ENCODE results near the gene TMEM120B.

Gene TMEM120B

DNA sequence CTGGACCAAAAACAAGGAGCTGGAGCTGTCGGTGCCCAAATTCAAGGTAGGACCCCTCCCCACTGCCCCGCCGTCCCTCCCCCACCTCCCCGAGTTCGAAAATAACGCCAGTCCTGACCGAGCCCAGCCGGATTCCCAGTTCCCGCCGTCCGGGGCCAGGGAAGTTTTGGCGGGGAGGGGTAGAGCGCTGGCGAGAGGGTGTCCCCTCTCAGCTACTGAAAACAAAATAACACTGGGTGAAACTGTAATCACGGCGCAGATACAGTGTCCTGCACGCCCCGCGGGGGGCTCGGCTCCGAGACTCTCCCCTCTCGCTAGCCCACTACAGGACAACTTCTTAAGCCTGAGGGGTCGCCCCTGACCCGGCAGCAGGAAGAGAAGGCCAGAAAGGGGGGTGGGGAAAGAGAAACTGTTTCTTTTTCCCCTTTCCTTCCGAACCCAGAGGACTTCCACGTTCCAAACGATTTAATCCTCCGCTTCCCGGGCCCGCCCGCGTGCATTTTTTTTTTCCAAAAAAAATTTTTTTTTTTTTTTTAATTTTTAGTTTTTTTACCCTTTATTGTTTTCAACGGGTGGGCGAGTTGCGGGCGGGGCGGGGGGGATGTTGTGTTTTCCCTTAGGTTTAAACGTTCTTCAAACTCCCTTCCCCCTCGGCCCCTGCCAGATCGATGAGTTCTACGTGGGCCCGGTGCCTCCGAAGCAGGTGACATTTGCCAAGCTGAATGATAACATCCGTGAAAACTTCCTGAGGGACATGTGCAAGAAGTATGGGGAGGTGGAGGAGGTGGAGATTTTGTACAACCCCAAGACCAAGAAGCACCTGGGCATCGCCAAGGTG is 92.8 kb downstream of the TMEM120B start:
- Histone ChIP-seq H4K20me1 (ENCODE audit: insufficient read depth, low read length, poor library complexity, severe bottlenecking) (peaks cover 29% of the 10 kb centered on the region), H3K4me2 (ENCODE audit: low read depth, low read length, poor library complexity, severe bottlenecking) (peak overlapping the region; percentile 75), H3K9ac (ENCODE audit: low read depth, low read length, poor library complexity, severe bottlenecking) (peak overlapping the region; percentile 79), H2AFZ (ENCODE audit: low read length) (no peak overlapping the region), H3K9me2 (replicated peaks; ENCODE audit: low read depth, low read length) (no peaks in the 10 kb centered on the region), H3K79me2 (ENCODE audit: insufficient read depth, low read length) (peaks cover 85% of the 10 kb centered on the region), H3K9me3 (ENCODE audit: insufficient read depth, low read depth, low read length) (no peaks in the 10 kb centered on the region), H3K36me3 (ENCODE audit: insufficient read depth, low read length) (peaks cover 14% of the 10 kb centered on the region; the same call in 1 of the 2 replicates), H3K27me3 (ENCODE audit: insufficient read depth, low read length, poor library complexity, severe bottlenecking) (peaks cover 6% of the 10 kb centered on the region), H3K4me3 (ENCODE audit: low read length, poor library complexity, severe bottlenecking) (peak overlapping the region; percentile 79), H3F3A (ENCODE audit: low read depth) (peaks cover 6% of the 10 kb centered on the region; the same call in 1 of the 2 replicates), H3K4me1 (ENCODE audit: insufficient read depth, low read length, poor library complexity, severe bottlenecking) (peaks cover 25% of the 10 kb centered on the region)
- no peak for TF ChIP-seq EZH2phosphoT487 (IDR thresholded peaks at IDR 0.05; ENCODE audit: borderline replicate concordance)
- TF ChIP-seq, protein P1, sequence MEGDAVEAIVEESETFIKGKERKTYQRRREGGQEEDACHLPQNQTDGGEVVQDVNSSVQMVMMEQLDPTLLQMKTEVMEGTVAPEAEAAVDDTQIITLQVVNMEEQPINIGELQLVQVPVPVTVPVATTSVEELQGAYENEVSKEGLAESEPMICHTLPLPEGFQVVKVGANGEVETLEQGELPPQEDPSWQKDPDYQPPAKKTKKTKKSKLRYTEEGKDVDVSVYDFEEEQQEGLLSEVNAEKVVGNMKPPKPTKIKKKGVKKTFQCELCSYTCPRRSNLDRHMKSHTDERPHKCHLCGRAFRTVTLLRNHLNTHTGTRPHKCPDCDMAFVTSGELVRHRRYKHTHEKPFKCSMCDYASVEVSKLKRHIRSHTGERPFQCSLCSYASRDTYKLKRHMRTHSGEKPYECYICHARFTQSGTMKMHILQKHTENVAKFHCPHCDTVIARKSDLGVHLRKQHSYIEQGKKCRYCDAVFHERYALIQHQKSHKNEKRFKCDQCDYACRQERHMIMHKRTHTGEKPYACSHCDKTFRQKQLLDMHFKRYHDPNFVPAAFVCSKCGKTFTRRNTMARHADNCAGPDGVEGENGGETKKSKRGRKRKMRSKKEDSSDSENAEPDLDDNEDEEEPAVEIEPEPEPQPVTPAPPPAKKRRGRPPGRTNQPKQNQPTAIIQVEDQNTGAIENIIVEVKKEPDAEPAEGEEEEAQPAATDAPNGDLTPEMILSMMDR (conservative IDR thresholded peaks at IDR 0.05; ENCODE audit: low read length): no peak

DNA sequence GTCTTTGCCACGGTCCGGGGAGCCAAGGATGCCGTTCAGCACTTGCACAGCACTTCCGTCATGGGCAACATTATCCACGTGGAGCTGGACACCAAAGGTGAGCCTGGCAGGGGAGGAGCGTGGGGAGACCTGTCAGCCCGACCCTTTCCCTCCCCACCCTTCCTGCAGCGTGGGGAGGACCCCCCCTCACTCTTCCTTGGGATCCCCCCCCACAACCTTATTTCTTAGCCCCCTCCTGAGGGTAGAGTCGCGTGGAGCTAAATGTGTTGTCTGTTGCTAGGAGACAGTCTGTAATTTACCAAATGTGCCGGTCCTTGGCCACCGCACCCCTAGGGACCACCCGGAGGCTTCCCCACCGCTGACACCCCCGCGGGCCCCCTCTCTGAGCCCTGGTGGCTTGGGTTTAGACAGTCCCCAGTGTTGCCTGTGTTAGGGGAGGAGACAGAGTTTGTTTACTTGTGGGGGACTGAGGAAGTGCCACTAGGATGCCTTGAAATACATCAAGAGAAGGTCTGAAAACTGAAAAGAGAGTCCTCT is 93.5 kb downstream of the TMEM120B start:
- Histone ChIP-seq H3K4me2 (ENCODE audit: low read depth, low read length, poor library complexity, severe bottlenecking) (peak overlapping the region; percentile 75), H3K27me3 (ENCODE audit: insufficient read depth, low read length, poor library complexity, severe bottlenecking) (peaks cover 2% of the 10 kb centered on the region), H3K36me3 (ENCODE audit: insufficient read depth, low read length) (peaks cover 17% of the 10 kb centered on the region; the same call in 1 of the 2 replicates), H3F3A (ENCODE audit: low read depth) (peaks cover 6% of the 10 kb centered on the region; the same call in 1 of the 2 replicates), H3K4me1 (ENCODE audit: insufficient read depth, low read length, poor library complexity, severe bottlenecking) (peaks cover 31% of the 10 kb centered on the region), H3K79me2 (ENCODE audit: insufficient read depth, low read length) (peaks cover 85% of the 10 kb centered on the region), H2AFZ (ENCODE audit: low read length) (no peak overlapping the region), H3K9ac (ENCODE audit: low read depth, low read length, poor library complexity, severe bottlenecking) (peak overlapping the region; percentile 79), H3K4me3 (ENCODE audit: low read length, poor library complexity, severe bottlenecking) (peak overlapping the region; percentile 79), H3K9me3 (ENCODE audit: insufficient read depth, low read depth, low read length) (no peaks in the 10 kb centered on the region), H3K9me2 (replicated peaks; ENCODE audit: low read depth, low read length) (no peaks in the 10 kb centered on the region), H4K20me1 (ENCODE audit: insufficient read depth, low read length, poor library complexity, severe bottlenecking) (peaks cover 34% of the 10 kb centered on the region)
- TF ChIP-seq, protein P1 (conservative IDR thresholded peaks at IDR 0.05; ENCODE audit: low read length): no peak
- no peak for TF ChIP-seq EZH2phosphoT487 (IDR thresholded peaks at IDR 0.05; ENCODE audit: borderline replicate concordance)

DNA sequence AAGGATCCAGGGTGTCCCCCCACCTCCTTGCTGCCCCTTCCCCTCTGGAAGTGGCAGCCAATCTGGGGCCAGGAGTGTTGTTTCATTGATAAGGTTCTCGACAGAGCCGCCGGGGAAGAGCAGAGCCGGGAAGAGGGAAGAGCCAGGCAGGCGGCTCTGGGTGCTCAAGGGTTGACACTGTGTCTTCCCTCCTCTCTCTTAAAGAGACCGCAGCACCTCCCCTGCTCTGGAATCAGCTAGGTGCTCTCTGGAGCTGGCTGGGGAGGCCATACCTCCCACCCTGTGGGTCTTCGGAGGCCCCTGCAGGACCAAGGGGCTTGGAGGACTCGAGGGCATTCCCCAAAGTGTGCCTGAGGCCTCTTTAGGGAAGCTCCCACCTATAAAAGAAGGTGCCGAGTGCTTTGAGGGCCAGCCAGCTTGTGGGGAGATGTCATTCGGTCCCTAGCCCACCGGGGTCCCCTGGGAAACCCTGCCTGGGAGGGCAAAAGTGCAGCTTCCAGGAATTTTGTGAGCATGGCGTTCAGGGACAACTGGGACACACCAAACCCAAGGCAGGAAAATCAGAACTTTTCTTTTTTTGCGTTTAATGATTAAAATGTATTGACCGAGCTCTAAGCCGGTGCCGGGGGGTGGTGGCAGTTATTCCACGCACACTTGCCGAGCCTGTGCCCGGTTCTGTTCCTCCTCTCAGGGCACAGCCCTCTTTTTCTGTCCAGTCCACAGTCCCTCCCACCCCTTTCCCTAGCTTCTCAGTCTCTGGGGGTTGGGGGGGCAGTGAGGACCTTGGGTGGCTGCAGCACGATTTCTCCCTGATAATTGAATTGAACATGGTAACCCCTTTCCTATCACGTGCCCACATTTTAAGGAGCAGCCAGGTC is 94.2 kb downstream of the TMEM120B start:
- Histone ChIP-seq H3K36me3 (ENCODE audit: insufficient read depth, low read length) (peaks cover 17% of the 10 kb centered on the region; the same call in 1 of the 2 replicates), H3K27me3 (ENCODE audit: insufficient read depth, low read length, poor library complexity, severe bottlenecking) (no peaks in the 10 kb centered on the region), H3F3A (ENCODE audit: low read depth) (peaks cover 6% of the 10 kb centered on the region; the same call in 1 of the 2 replicates), H3K4me3 (ENCODE audit: low read length, poor library complexity, severe bottlenecking) (peak overlapping the region; percentile 79), H2AFZ (ENCODE audit: low read length) (no peak overlapping the region), H4K20me1 (ENCODE audit: insufficient read depth, low read length, poor library complexity, severe bottlenecking) (peaks cover 41% of the 10 kb centered on the region), H3K9ac (ENCODE audit: low read depth, low read length, poor library complexity, severe bottlenecking) (peak overlapping the region; percentile 79), H3K9me2 (replicated peaks; ENCODE audit: low read depth, low read length) (no peaks in the 10 kb centered on the region), H3K4me2 (ENCODE audit: low read depth, low read length, poor library complexity, severe bottlenecking) (peak overlapping the region; percentile 75), H3K9me3 (ENCODE audit: insufficient read depth, low read depth, low read length) (no peaks in the 10 kb centered on the region), H3K79me2 (ENCODE audit: insufficient read depth, low read length) (peaks cover 85% of the 10 kb centered on the region), H3K4me1 (ENCODE audit: insufficient read depth, low read length, poor library complexity, severe bottlenecking) (peaks cover 38% of the 10 kb centered on the region)
- no peak for TF ChIP-seq EZH2phosphoT487 (IDR thresholded peaks at IDR 0.05; ENCODE audit: borderline replicate concordance)
- TF ChIP-seq, protein P1 (conservative IDR thresholded peaks at IDR 0.05; ENCODE audit: low read length): no peak
